Naive B cell (primary cell): ENCODE results near the gene RBM20. TPM values are rescaled to one million over a fixed set of nuclear protein-coding genes. Genes with fewer than 3 reads are reported as not detected.

Experiments used
- ATAC-seq, 2 donors: fragments of 150-1000 bp; cut with Tn5 transposase; 2 replicates each; pipeline ENCODE4 v1.10.0; 2021; ENCODE audit warnings: low read depth in 2 of 2, mild to moderate bottlenecking in 2 of 2, moderate library complexity in 2 of 2
- DNase-seq: peaks from one replicate; pipeline ENCODE4 v3.0.0; 2022
- H3K27ac Mint-ChIP-seq, 6 donors: one replicate each; pipeline ENCODE4 v1.8.0; 2020 to 2022; ENCODE audit warnings: mild to moderate bottlenecking in 6 of 6, mixed read lengths in 6 of 6, moderate library complexity in 5 of 6, inconsistent platforms in 2 of 6
- H3K27me3 Mint-ChIP-seq, 3 donors: one replicate each; pipeline ENCODE4 v1.8.0; 2021 to 2022; ENCODE audit warnings: mixed read lengths in 3 of 3, mild to moderate bottlenecking in 1 of 3
- H3K36me3 Mint-ChIP-seq, 2 donors: one replicate each; pipeline ENCODE4 v1.8.0; 2020 to 2022; ENCODE audit warnings: mixed read lengths in 2 of 2, inconsistent platforms in 1 of 2, mild to moderate bottlenecking in 1 of 2
- H3K4me1 Mint-ChIP-seq, 3 donors: one replicate each; pipeline ENCODE4 v1.8.0; 2020 to 2022; ENCODE audit warnings: mixed read lengths in 3 of 3, inconsistent platforms in 1 of 3, mild to moderate bottlenecking in 1 of 3, moderate library complexity in 1 of 3
- H3K4me3 Mint-ChIP-seq, 8 donors: one replicate each; pipeline ENCODE4 v1.8.0; 2020 to 2022; ENCODE audit warnings: mild to moderate bottlenecking in 8 of 8, mixed read lengths in 8 of 8, moderate library complexity in 8 of 8, inconsistent platforms in 2 of 8
- H3K9me3 Mint-ChIP-seq, 7 donors: one replicate each; pipeline ENCODE4 v1.8.0; 2020 to 2022; ENCODE audit warnings: mixed read lengths in 7 of 7, mild to moderate bottlenecking in 5 of 7, inconsistent platforms in 2 of 7, moderate library complexity in 1 of 7
- polyA plus RNA-seq, 6 donors: library from polyadenylated mRNA; unstranded; fragments of 300-500 nt; fragmentation: Illumina TruSeq; gene quantifications; one replicate each; pipeline ENCODE4 v1.2.3, GENCODE V29; 2021; ENCODE audit warnings: low read depth in 6 of 6

The RBM20 gene
- polyA plus RNA-seq, 6 donors from 2014 or later = 0.05 TPM; not detected in 5

- no peaks in the 10 kb centered on the region for H3K9me3 Mint-ChIP-seq
- H3K27me3 Mint-ChIP-seq = peaks cover 0 to 6% (median 0%) of the 10 kb centered on the region in 3 donors
- DNase-seq (no peak), ATAC-seq (no peak)
- H3K4me3 Mint-ChIP-seq = no peak overlapping the region
- no peaks in the 10 kb centered on the region for H3K36me3 Mint-ChIP-seq
- peaks cover 21 to 25% (median 22%) of the 10 kb centered on the region in 3 donors for H3K4me1 Mint-ChIP-seq
- H3K27ac Mint-ChIP-seq = no peak overlapping the region
Measured at GRCh38 chr10:110808123-110808522, 164.0 kb downstream of the RBM20 start.

- no peaks in the 10 kb centered on the region for H3K36me3 Mint-ChIP-seq
- ATAC-seq (no peak), DNase-seq (no peak)
- no peaks in the 10 kb centered on the region for H3K9me3 Mint-ChIP-seq
- no peak overlapping the region for H3K4me3 Mint-ChIP-seq
- peak overlapping the region in 1 of 6 donors; percentile 59 for H3K27ac Mint-ChIP-seq
- peaks cover 20 to 22% (median 21%) of the 10 kb centered on the region in 3 donors for H3K4me1 Mint-ChIP-seq
- H3K27me3 Mint-ChIP-seq = peaks cover 0 to 6% (median 0%) of the 10 kb centered on the region in 3 donors
Measured at GRCh38 chr10:110808615-110809014, 164.5 kb downstream of the RBM20 start.

- Mint-ChIP-seq H3K36me3 (no peaks in the 10 kb centered on the region), H3K4me1 (peaks cover 9 to 10% (median 9%) of the 10 kb centered on the region in 3 donors), H3K27me3 (peaks cover 0 to 6% (median 0%) of the 10 kb centered on the region in 3 donors), H3K9me3 (no peaks in the 10 kb centered on the region), H3K27ac (peak overlapping the region in 1 of 6 donors; percentile 24), H3K4me3 (no peak overlapping the region)
- DNase-seq (no peak), ATAC-seq (no peak)
Measured at GRCh38 chr10:110810625-110811024, 166.5 kb downstream of the RBM20 start.

GRCh38 chr10:110811791-110812581 is 167.8 kb downstream of the RBM20 start:
- no peak overlapping the region for H3K4me3 Mint-ChIP-seq
- H3K4me1 Mint-ChIP-seq = peaks cover 15 to 21% (median 20%) of the 10 kb centered on the region in 3 donors
- no peaks in the 10 kb centered on the region for H3K9me3 Mint-ChIP-seq
- no peak overlapping the region for H3K27ac Mint-ChIP-seq
- ATAC-seq (no peak), DNase-seq (no peak)
- no peaks in the 10 kb centered on the region for H3K36me3 Mint-ChIP-seq
- peaks cover 0 to 6% (median 0%) of the 10 kb centered on the region in 3 donors for H3K27me3 Mint-ChIP-seq

- no peak overlapping the region for H3K27ac Mint-ChIP-seq
- H3K4me1 Mint-ChIP-seq = peaks cover 21 to 26% (median 21%) of the 10 kb centered on the region in 3 donors
- ATAC-seq = no peak
- no peaks in the 10 kb centered on the region for H3K9me3 Mint-ChIP-seq
- no peak overlapping the region for H3K4me3 Mint-ChIP-seq
- no peak for DNase-seq
- H3K36me3 Mint-ChIP-seq = no peaks in the 10 kb centered on the region
- H3K27me3 Mint-ChIP-seq = peaks cover 0 to 6% (median 0%) of the 10 kb centered on the region in 3 donors
Measured at GRCh38 chr10:110812583-110812982, 168.4 kb downstream of the RBM20 start.

- H3K27me3 Mint-ChIP-seq = peaks cover 0 to 6% (median 0%) of the 10 kb centered on the region in 3 donors
- DNase-seq (no peak), ATAC-seq (no peak)
- peak overlapping the region in 2 of 6 donors; percentile 45 to 90 for H3K27ac Mint-ChIP-seq
- no peaks in the 10 kb centered on the region for H3K36me3 Mint-ChIP-seq
- H3K9me3 Mint-ChIP-seq = no peaks in the 10 kb centered on the region
- no peak overlapping the region for H3K4me3 Mint-ChIP-seq
- H3K4me1 Mint-ChIP-seq = peaks cover 25 to 32% (median 27%) of the 10 kb centered on the region in 3 donors
Measured at GRCh38 chr10:110813743-110814472, 169.8 kb downstream of the RBM20 start.

GRCh38 chr10:110815354-110816004 is 171.3 kb downstream of the RBM20 start:
- Mint-ChIP-seq H3K36me3 (no peaks in the 10 kb centered on the region), H3K4me1 (peaks cover 25 to 32% (median 27%) of the 10 kb centered on the region in 3 donors), H3K4me3 (no peak overlapping the region), H3K27me3 (no peaks in the 10 kb centered on the region), H3K27ac (peak overlapping the region in 1 of 6 donors; percentile 68), H3K9me3 (no peaks in the 10 kb centered on the region)
- DNase-seq = no peak
- no peak for ATAC-seq

- DNase-seq (no peak), ATAC-seq (peak; percentile 73 to 74)
- peaks cover 32 to 35% (median 32%) of the 10 kb centered on the region in 3 donors for H3K4me1 Mint-ChIP-seq
- no peak overlapping the region for H3K4me3 Mint-ChIP-seq
- H3K9me3 Mint-ChIP-seq = no peaks in the 10 kb centered on the region
- H3K27ac Mint-ChIP-seq = peak overlapping the region in 5 of 6 donors; percentile 1 to 91 (median 60)
- no peaks in the 10 kb centered on the region for H3K27me3 Mint-ChIP-seq
- no peaks in the 10 kb centered on the region for H3K36me3 Mint-ChIP-seq
Measured at GRCh38 chr10:110817614-110818013, 173.5 kb downstream of the RBM20 start.

GRCh38 chr10:110818311-110819256 is 174.4 kb downstream of the RBM20 start:
- Mint-ChIP-seq H3K27ac (peak overlapping the region in 3 of 6 donors; percentile 17 to 65 (median 51)), H3K4me1 (peaks cover 30 to 45% (median 32%) of the 10 kb centered on the region in 3 donors), H3K27me3 (no peaks in the 10 kb centered on the region), H3K36me3 (no peaks in the 10 kb centered on the region), H3K4me3 (no peak overlapping the region), H3K9me3 (no peaks in the 10 kb centered on the region)
- ATAC-seq (no peak), DNase-seq (no peak)

GRCh38 chr10:110820321-110820814 is 176.2 kb downstream of the RBM20 start:
- ATAC-seq (no peak), DNase-seq (no peak)
- no peaks in the 10 kb centered on the region for H3K36me3 Mint-ChIP-seq
- H3K4me3 Mint-ChIP-seq = no peak overlapping the region
- no peaks in the 10 kb centered on the region for H3K27me3 Mint-ChIP-seq
- peak overlapping the region in 1 of 6 donors; percentile 26 for H3K27ac Mint-ChIP-seq
- no peaks in the 10 kb centered on the region for H3K9me3 Mint-ChIP-seq
- H3K4me1 Mint-ChIP-seq = peaks cover 34 to 47% (median 43%) of the 10 kb centered on the region in 3 donors

- DNase-seq (no peak), ATAC-seq (no peak)
- no peak overlapping the region for H3K27ac Mint-ChIP-seq
- no peaks in the 10 kb centered on the region for H3K27me3 Mint-ChIP-seq
- no peaks in the 10 kb centered on the region for H3K9me3 Mint-ChIP-seq
- peaks cover 24 to 41% (median 31%) of the 10 kb centered on the region in 3 donors for H3K4me1 Mint-ChIP-seq
- H3K36me3 Mint-ChIP-seq = no peaks in the 10 kb centered on the region
- peak overlapping the region in 1 of 8 donors; percentile 59 for H3K4me3 Mint-ChIP-seq
Measured at GRCh38 chr10:110821508-110821907, 177.4 kb downstream of the RBM20 start.

GRCh38 chr10:110822035-110822711 is 178.0 kb downstream of the RBM20 start:
- DNase-seq = no peak
- no peak overlapping the region for H3K27ac Mint-ChIP-seq

More at GRCh38 chr10:110822035-110822711, 178.0 kb downstream of the RBM20 start:
- no peaks in the 10 kb centered on the region for H3K36me3 Mint-ChIP-seq
- no peaks in the 10 kb centered on the region for H3K27me3 Mint-ChIP-seq
- H3K4me1 Mint-ChIP-seq = peaks cover 19 to 36% (median 26%) of the 10 kb centered on the region in 3 donors
- H3K9me3 Mint-ChIP-seq = no peaks in the 10 kb centered on the region
- no peak for ATAC-seq
- peak overlapping the region in 1 of 8 donors; percentile 51 for H3K4me3 Mint-ChIP-seq
